ENCODE measurements around the gene PRR14L.
"Not testable (repeated sequence)": the region's sequence is repeated elsewhere in the genome, so short reads cannot be mapped to it uniquely, and the experiment has no call there.

PRR14L gene

GRCh38 chr22:31681349-31682345, 68.3 kb downstream of the PRR14L start:
- no peak for DNase-seq (ENCODE audit: low read depth)

GRCh38 chr22:31680861-31681341, 69.0 kb downstream of the PRR14L start:
- no peak for DNase-seq (ENCODE audit: low read depth)

- no peak for DNase-seq (ENCODE audit: low read depth)
Observed at GRCh38 chr22:31678748-31679147, 71.2 kb downstream of the PRR14L start.

GRCh38 chr22:31676700-31677099, 73.2 kb downstream of the PRR14L start:
- DNase-seq (ENCODE audit: low read depth), result peak; percentile 84

- not testable (repeated sequence) for DNase-seq (ENCODE audit: low read depth)
Observed at GRCh38 chr22:31674219-31674618, 75.7 kb downstream of the PRR14L start.

GRCh38 chr22:31668849-31669248, 81.1 kb downstream of the PRR14L start:
- not testable (repeated sequence) for DNase-seq (ENCODE audit: low read depth)

GRCh38 chr22:31662668-31663037, 87.3 kb downstream of the PRR14L start:
- no peak for DNase-seq (ENCODE audit: low read depth)

GRCh38 chr22:31661851-31662667, 87.9 kb downstream of the PRR14L start, which contains the start of gene PISD:
PISD (minus strand) TSS chr22:31662215; CDS start chr22:31662208, 7 bp downstream.
- peak; percentile 91 for DNase-seq (ENCODE audit: low read depth)

- DNase-seq (ENCODE audit: low read depth), result not testable (repeated sequence)
Observed at GRCh38 chr22:31660860-31661341, 89.0 kb downstream of the PRR14L start.

- no peak for DNase-seq (ENCODE audit: low read depth)
Observed at GRCh38 chr22:31659246-31659645, 90.7 kb downstream of the PRR14L start.

GRCh38 chr22:31654408-31654807, 95.5 kb downstream of the PRR14L start:
- DNase-seq (ENCODE audit: low read depth), result no peak

GRCh38 chr22:31653944-31654343, 96.0 kb downstream of the PRR14L start:
- DNase-seq (ENCODE audit: low read depth), result no peak

- no peak for DNase-seq (ENCODE audit: low read depth)
Observed at GRCh38 chr22:31652911-31653684, 96.8 kb downstream of the PRR14L start.

GRCh38 chr22:31652088-31652487, 97.8 kb downstream of the PRR14L start:
- no peak for DNase-seq (ENCODE audit: low read depth)

- no peak for DNase-seq (ENCODE audit: low read depth)
Observed at GRCh38 chr22:31651664-31652063, 98.3 kb downstream of the PRR14L start.

GRCh38 chr22:31650391-31650790, 99.5 kb downstream of the PRR14L start:
- DNase-seq (ENCODE audit: low read depth), result no peak

GRCh38 chr22:31647523-31648320, 102.2 kb downstream of the PRR14L start:
- DNase-seq (ENCODE audit: low read depth), result no peak

- DNase-seq (ENCODE audit: low read depth), result no peak
Observed at GRCh38 chr22:31647066-31647465, 102.9 kb downstream of the PRR14L start.

- no peak for DNase-seq (ENCODE audit: low read depth)
Observed at GRCh38 chr22:31646186-31647019, 103.5 kb downstream of the PRR14L start.
